Activated CD8-positive, alpha-beta memory T cell treated with anti-CD3 and anti-CD28 coated beads, Interleukin-2, amount 10 ng/mL, durations not matched to agents 7 days and 5 days (primary cell): ENCODE results near the gene ITFG1. TPM values are rescaled to one million over a fixed set of nuclear protein-coding genes. Genes with fewer than 3 reads are reported as not detected.

ENCODE experiments used
- ATAC-seq: fragments of 150-1000 bp; cut with Tn5 transposase; one replicate; pipeline ENCODE4 v1.10.0; 2021; ENCODE audit warnings: moderate library complexity
- CTCF ChIA-PET: fragments of 350-600 bp; sonication (Branson Sonifier 250); formaldehyde crosslinking; loops from one replicate; lab custom pipeline; 2021; ENCODE audit warnings: antibody characterized with exemption; lab: Charles Lee
- DNase-seq: peaks from one replicate; pipeline ENCODE4 v3.0.0-alpha.2; 2020
- H3K27ac Mint-ChIP-seq: one replicate; pipeline ENCODE4 v1.8.0; 2021; ENCODE audit warnings: mild to moderate bottlenecking, mixed read lengths
- H3K27me3 Mint-ChIP-seq: one replicate; pipeline ENCODE4 v1.8.0; 2021; ENCODE audit warnings: mixed read lengths
- H3K36me3 Mint-ChIP-seq: one replicate; pipeline ENCODE4 v1.8.0; 2021; ENCODE audit warnings: mild to moderate bottlenecking, mixed read lengths
- H3K4me1 Mint-ChIP-seq: one replicate; pipeline ENCODE4 v1.8.0; 2021; ENCODE audit warnings: mixed read lengths
- H3K4me3 Mint-ChIP-seq: one replicate; pipeline ENCODE4 v1.8.0; 2021; ENCODE audit warnings: mild to moderate bottlenecking, moderate library complexity, mixed read lengths
- H3K9me3 Mint-ChIP-seq: one replicate; pipeline ENCODE4 v1.8.0; 2022; ENCODE audit warnings: low read depth, mixed read lengths
- total RNA-seq, 2 experiments: library from RNA; stranded (reverse); gene quantifications; one replicate each; pipeline ENCODE4 v1.2.3, GENCODE V29; 2021

Gene ITFG1
- total RNA-seq, 2 experiments from 2014 or later: 22.1 to 25.4 TPM

DNA sequence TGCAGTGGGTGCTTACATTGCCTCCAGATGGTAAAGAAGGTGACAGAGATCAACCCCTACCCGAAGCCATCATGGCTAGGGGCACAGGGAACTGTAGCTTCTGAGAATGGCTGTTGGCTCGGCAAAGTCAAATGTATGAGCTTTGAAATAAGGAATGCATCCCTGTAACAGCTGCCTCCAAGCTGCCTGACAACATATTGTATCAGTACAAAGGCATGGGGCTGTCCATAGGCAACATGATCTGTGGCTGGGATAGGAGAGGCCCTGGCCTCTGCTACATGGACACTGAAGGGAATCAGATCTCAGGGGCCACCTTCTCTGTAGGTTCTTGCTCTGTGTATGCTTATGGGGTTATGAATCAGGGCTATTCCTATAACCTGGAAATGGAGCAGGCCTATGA, 197.9 kb downstream of the ITFG1 start:
- no peaks in the 10 kb centered on the region for H3K4me1 Mint-ChIP-seq
- CTCF ChIA-PET: no interaction called here
- DNase-seq (no peak), ATAC-seq (no peak)
- no peak overlapping the region for H3K4me3 Mint-ChIP-seq
- no peaks in the 10 kb centered on the region for H3K9me3 Mint-ChIP-seq
- no peak overlapping the region for H3K27ac Mint-ChIP-seq
- peaks cover 1% of the 10 kb centered on the region for H3K36me3 Mint-ChIP-seq
- no peaks in the 10 kb centered on the region for H3K27me3 Mint-ChIP-seq

- Mint-ChIP-seq H3K36me3 (peaks cover 12% of the 10 kb centered on the region), H3K4me1 (no peaks in the 10 kb centered on the region), H3K27ac (no peak overlapping the region), H3K9me3 (no peaks in the 10 kb centered on the region), H3K27me3 (no peaks in the 10 kb centered on the region), H3K4me3 (no peak overlapping the region)
- no peak for ATAC-seq
- DNase-seq: no peak
- CTCF ChIA-PET: interaction anchor here (1.0 kb wide), 1 partner anchor 118 kb away, joined by 3 read pairs; no protein-coding TSS in a partner anchor
These were observed 200.4 kb downstream of the ITFG1 start for GRCh38 chr16:47260503-47260902.

GRCh38 chr16:47258874-47259461, 201.9 kb downstream of the ITFG1 start:
- no peak overlapping the region for H3K27ac Mint-ChIP-seq
- H3K4me3 Mint-ChIP-seq: no peak overlapping the region
- CTCF ChIA-PET: no interaction called here
- no peaks in the 10 kb centered on the region for H3K4me1 Mint-ChIP-seq
- H3K9me3 Mint-ChIP-seq: no peaks in the 10 kb centered on the region
- ATAC-seq (no peak), DNase-seq (no peak)
- H3K27me3 Mint-ChIP-seq: no peaks in the 10 kb centered on the region
- peaks cover 12% of the 10 kb centered on the region for H3K36me3 Mint-ChIP-seq

DNA sequence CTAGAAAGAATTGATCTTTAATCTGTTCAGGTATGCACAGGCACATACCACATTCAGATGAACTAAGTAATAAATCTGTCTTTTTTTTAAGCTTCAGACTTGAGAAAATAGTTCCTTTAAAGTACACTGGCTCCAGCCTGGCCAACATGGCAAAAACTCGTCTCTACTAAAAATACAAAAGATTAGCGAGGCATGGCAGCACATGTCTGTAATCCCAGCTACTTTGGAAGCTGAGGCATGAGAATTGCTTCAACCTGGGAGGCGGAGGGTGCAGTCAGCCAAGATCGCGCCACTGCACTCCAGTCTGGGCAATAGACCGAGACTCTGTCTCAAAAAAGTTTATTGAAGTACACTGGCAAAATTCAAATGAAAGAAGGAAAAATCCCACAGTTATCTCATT, 206.1 kb downstream of the ITFG1 start:
- peaks cover 12% of the 10 kb centered on the region for H3K36me3 Mint-ChIP-seq
- CTCF ChIA-PET: no interaction called here
- no peak overlapping the region for H3K4me3 Mint-ChIP-seq
- H3K9me3 Mint-ChIP-seq: no peaks in the 10 kb centered on the region
- no peaks in the 10 kb centered on the region for H3K4me1 Mint-ChIP-seq
- no peaks in the 10 kb centered on the region for H3K27me3 Mint-ChIP-seq
- no peak for ATAC-seq
- no peak overlapping the region for H3K27ac Mint-ChIP-seq
- no peak for DNase-seq

DNA sequence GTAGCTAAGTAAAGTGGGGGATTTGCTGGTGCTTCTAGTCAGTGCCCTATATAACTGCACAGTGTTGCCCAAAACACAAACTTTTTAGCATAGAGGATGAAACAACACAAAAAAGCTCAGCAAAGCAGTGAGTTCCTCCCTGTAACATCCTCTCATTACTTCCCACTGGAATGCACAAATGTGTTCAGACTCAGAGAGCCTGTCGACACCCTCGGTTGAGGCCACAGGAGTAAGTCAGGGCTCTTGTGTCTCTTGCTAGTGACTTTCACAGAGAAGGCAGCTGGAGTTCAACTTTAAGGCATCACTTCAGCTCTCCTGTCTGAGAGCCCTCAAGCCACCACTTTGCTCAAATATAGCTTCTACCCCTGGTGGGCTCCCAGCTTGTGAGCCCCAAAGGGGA, 209.9 kb downstream of the ITFG1 start:
- Mint-ChIP-seq H3K4me3 (no peak overlapping the region), H3K27me3 (no peaks in the 10 kb centered on the region), H3K36me3 (no peaks in the 10 kb centered on the region), H3K4me1 (no peaks in the 10 kb centered on the region), H3K27ac (no peak overlapping the region), H3K9me3 (no peaks in the 10 kb centered on the region)
- DNase-seq (no peak), ATAC-seq (no peak)
- CTCF ChIA-PET: no interaction called here

DNA sequence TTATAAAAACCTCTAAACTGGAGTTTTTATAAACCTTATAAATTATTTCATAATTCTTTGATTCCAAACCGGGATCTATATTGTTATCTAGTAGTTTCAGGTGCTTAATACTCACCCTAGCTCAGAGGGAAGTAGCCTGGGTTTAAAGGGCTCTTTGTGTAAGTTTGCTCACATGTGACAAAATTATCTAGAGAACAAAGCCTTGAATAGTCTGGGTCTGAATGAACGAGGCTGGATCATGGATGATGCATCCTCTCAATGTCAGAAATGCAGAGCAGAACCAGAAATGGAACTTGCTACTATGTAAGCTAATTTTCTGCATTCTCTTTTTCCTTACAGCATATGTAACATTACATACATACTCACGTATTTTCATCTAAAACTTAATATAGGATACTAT, 213.2 kb downstream of the ITFG1 start:
- CTCF ChIA-PET: no interaction called here
- H3K27me3 Mint-ChIP-seq: no peaks in the 10 kb centered on the region
- no peaks in the 10 kb centered on the region for H3K4me1 Mint-ChIP-seq
- DNase-seq: no peak
- no peak for ATAC-seq
- no peaks in the 10 kb centered on the region for H3K36me3 Mint-ChIP-seq
- no peak overlapping the region for H3K4me3 Mint-ChIP-seq
- H3K9me3 Mint-ChIP-seq: no peaks in the 10 kb centered on the region
- no peak overlapping the region for H3K27ac Mint-ChIP-seq

- Mint-ChIP-seq H3K4me3 (no peak overlapping the region), H3K36me3 (peaks cover 5% of the 10 kb centered on the region), H3K27ac (no peak overlapping the region), H3K9me3 (no peaks in the 10 kb centered on the region), H3K4me1 (no peaks in the 10 kb centered on the region), H3K27me3 (no peaks in the 10 kb centered on the region)
- ATAC-seq (no peak), DNase-seq (no peak)
- CTCF ChIA-PET: no interaction called here
These were observed 216.7 kb downstream of the ITFG1 start for GRCh38 chr16:47244206-47244605.

- no peaks in the 10 kb centered on the region for H3K9me3 Mint-ChIP-seq
- ATAC-seq (no peak), DNase-seq (no peak)
- peaks cover 9% of the 10 kb centered on the region for H3K36me3 Mint-ChIP-seq
- CTCF ChIA-PET: no interaction called here
- H3K4me3 Mint-ChIP-seq: no peak overlapping the region
- H3K4me1 Mint-ChIP-seq: no peaks in the 10 kb centered on the region
- no peaks in the 10 kb centered on the region for H3K27me3 Mint-ChIP-seq
- H3K27ac Mint-ChIP-seq: no peak overlapping the region
These were observed 219.8 kb downstream of the ITFG1 start for GRCh38 chr16:47241061-47241460.

- H3K27me3 Mint-ChIP-seq: no peaks in the 10 kb centered on the region
These were observed 224.1 kb downstream of the ITFG1 start for GRCh38 chr16:47236716-47237115.

GRCh38 chr16:47230296-47230695, 230.6 kb downstream of the ITFG1 start:
- Mint-ChIP-seq H3K4me3 (no peak overlapping the region), H3K27ac (no peak overlapping the region), H3K27me3 (no peaks in the 10 kb centered on the region), H3K36me3 (peaks cover 7% of the 10 kb centered on the region), H3K9me3 (no peaks in the 10 kb centered on the region), H3K4me1 (peaks cover 7% of the 10 kb centered on the region)
- CTCF ChIA-PET: no interaction called here
- ATAC-seq (no peak), DNase-seq (no peak)

More at GRCh38 chr16:47236716-47237115, 224.1 kb downstream of the ITFG1 start:
- DNase-seq: no peak
- H3K4me3 Mint-ChIP-seq: no peak overlapping the region
- ATAC-seq: no peak
- H3K9me3 Mint-ChIP-seq: no peaks in the 10 kb centered on the region
- H3K36me3 Mint-ChIP-seq: peaks cover 13% of the 10 kb centered on the region
- no peaks in the 10 kb centered on the region for H3K4me1 Mint-ChIP-seq
- CTCF ChIA-PET: no interaction called here
- H3K27ac Mint-ChIP-seq: no peak overlapping the region

DNA sequence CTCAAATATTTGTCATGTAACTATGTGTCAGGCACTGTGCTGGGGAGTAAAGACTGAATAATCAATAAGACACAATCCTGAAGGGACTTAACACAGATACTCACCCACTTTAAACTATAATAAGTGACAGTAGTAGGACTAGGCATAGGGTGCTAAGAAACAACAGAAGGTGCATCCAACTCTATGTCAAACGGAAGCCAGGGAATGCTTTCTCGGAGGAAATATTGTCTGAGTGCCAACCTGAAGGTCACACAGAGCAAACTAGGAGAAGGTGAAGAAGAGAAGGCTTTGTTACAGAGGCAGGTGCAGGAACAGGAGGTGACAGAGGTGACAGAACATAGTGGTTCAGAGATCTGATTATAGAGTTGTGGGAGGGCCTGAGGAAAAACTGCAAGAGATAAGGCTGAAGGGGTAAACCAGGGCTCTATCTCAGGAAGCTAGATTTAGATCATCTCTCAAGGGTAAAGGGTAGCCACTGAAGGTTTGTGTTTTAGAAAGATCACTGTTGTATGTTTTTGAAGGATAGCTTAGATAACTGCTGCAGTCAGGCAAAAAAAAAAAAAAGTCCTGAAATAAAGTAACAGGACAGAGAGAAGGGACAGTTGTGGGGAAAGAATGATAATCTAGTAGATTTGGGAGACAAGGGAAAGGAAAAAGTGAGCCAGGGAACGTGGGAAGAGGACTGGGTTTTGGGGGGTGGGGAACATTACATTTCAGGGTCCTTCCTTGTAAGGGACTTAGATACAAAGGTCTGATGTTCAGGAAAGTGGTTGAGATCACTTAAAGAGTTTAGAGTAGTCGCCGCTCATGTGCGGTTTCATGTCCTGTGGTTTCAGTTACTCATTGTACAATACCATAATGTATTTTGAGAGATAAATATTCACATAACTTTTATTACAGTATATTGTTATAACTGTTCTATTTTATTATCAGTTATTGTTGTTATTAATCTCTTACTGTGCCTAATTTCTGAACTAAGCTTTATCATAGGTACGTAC, 231.5 kb downstream of the ITFG1 start:
- H3K9me3 Mint-ChIP-seq: no peaks in the 10 kb centered on the region
- H3K36me3 Mint-ChIP-seq: peaks cover 7% of the 10 kb centered on the region
- H3K4me1 Mint-ChIP-seq: peaks cover 7% of the 10 kb centered on the region
- H3K4me3 Mint-ChIP-seq: no peak overlapping the region
- peak overlapping the region; percentile 6 for H3K27ac Mint-ChIP-seq
- DNase-seq (no peak), ATAC-seq (no peak)
- CTCF ChIA-PET: no interaction called here
- no peaks in the 10 kb centered on the region for H3K27me3 Mint-ChIP-seq

GRCh38 chr16:47228241-47228640, 232.6 kb downstream of the ITFG1 start:
- H3K27ac Mint-ChIP-seq: no peak overlapping the region
- no peaks in the 10 kb centered on the region for H3K27me3 Mint-ChIP-seq
- CTCF ChIA-PET: no interaction called here

DNA sequence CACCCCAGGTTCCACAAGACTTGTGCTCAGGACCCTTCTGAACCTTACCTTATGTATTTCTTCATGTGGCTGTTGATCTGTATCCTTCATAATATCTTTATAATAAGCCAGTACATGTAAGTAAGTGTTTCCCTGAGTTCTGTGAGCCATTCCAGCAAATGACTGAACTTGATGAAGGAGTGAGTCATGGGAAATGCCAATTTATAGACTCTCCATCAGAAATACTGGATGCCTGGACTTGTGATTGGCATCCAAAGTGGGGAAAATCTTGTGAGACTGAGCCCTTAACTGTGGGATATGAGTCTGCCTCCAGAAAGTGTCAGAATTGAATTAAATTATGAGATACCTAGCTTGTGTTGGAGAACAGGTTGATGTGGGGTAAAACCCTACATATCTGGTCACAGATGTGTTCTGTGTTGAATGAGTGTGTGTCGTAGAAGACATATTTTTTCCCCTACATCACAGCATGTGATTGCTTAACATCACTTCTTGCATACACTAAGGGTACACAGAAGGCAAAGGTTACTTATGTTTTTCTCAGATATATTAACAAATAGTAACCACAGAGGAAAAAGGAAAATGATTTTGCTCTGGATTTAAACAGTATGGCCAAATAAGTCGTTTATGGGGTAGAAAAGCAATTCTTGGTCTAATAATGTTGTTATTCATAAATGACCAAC, 247.0 kb downstream of the ITFG1 start:
- DNase-seq (no peak), ATAC-seq (no peak)
- H3K9me3 Mint-ChIP-seq: no peaks in the 10 kb centered on the region
- peaks cover 18% of the 10 kb centered on the region for H3K36me3 Mint-ChIP-seq
- H3K27me3 Mint-ChIP-seq: no peaks in the 10 kb centered on the region
- peaks cover 1% of the 10 kb centered on the region for H3K4me1 Mint-ChIP-seq
- no peak overlapping the region for H3K27ac Mint-ChIP-seq
- CTCF ChIA-PET: no interaction called here
- no peak overlapping the region for H3K4me3 Mint-ChIP-seq

More at GRCh38 chr16:47228241-47228640, 232.6 kb downstream of the ITFG1 start:
- no peak for ATAC-seq
- Mint-ChIP-seq H3K36me3 (peaks cover 6% of the 10 kb centered on the region), H3K4me3 (no peak overlapping the region), H3K9me3 (no peaks in the 10 kb centered on the region), H3K4me1 (peaks cover 7% of the 10 kb centered on the region)
- DNase-seq: no peak
